Activated B cell treated with CpG ODN at 0.5 μM for 24 hours (primary cell): ENCODE results near the gene ZNF442. TPM values are rescaled to one million over a fixed set of nuclear protein-coding genes. Genes with fewer than 3 reads are reported as not detected.

Source experiments
- ATAC-seq: fragments of 200-7000 bp; cut with Tn5 transposase; one replicate; pipeline ENCODE4 v1.10.0; 2021; ENCODE audit warnings: low read depth, mild to moderate bottlenecking, moderate library complexity
- CTCF ChIA-PET: fragments of 350-600 bp; sonication (Branson Sonifier 250); formaldehyde crosslinking; loops from one replicate; lab custom pipeline; 2021; ENCODE audit warnings: antibody characterized with exemption; lab: Charles Lee
- POLR2A ChIA-PET: fragments of 350-600 bp; sonication (Branson Sonifier 250); formaldehyde crosslinking; loops from one replicate; lab custom pipeline; 2021; ENCODE audit warnings: antibody characterized with exemption; lab: Charles Lee
- DNase-seq: peaks from one replicate; pipeline ENCODE4 v3.0.0; 2022
- H3K27ac Mint-ChIP-seq: one replicate; pipeline ENCODE4 v1.8.0; 2020; ENCODE audit warnings: mixed read lengths
- H3K27me3 Mint-ChIP-seq: one replicate; pipeline ENCODE4 v1.8.0; 2021; ENCODE audit warnings: mixed read lengths
- H3K36me3 Mint-ChIP-seq: one replicate; pipeline ENCODE4 v1.8.0; 2021; ENCODE audit warnings: low read depth, mixed read lengths
- H3K4me1 Mint-ChIP-seq: one replicate; pipeline ENCODE4 v1.8.0; 2021; ENCODE audit warnings: mixed read lengths
- H3K4me3 Mint-ChIP-seq: one replicate; pipeline ENCODE4 v1.8.0; 2020; ENCODE audit warnings: mild to moderate bottlenecking, mixed read lengths
- H3K9me3 Mint-ChIP-seq: one replicate; pipeline ENCODE4 v1.8.0; 2020; ENCODE audit warnings: mixed read lengths
- CTCF ChIP-seq: fragments of 200-600 bp; IDR thresholded peaks from one replicate; pipeline ENCODE4 v1.8.0; 2022; ENCODE audit warnings: antibody characterized with exemption, mild to moderate bottlenecking
- intact Hi-C: fragments of 100-400 bp; cut with micrococcal nuclease; formaldehyde crosslinking; loops from one replicate; pipeline ENCODE4 v1.15.1; 2024
- total RNA-seq: library from RNA; stranded (reverse); gene quantifications from 2 replicates; pipeline ENCODE4 v1.2.3, GENCODE V29; 2022

The ZNF442 gene
- total RNA-seq, 1 donor from 2014 or later: 6.9 TPM

GRCh38 chr19:12333162-12334159 lies 32.0 kb downstream of the ZNF442 start, which contains the start of gene ZNF563:
Gene ZNF563, minus strand, starts transcription at chr19:12333633. Its CDS starts 151 bp downstream, at chr19:12333482.
- ATAC-seq: peak; percentile 86
- intact Hi-C loops: loop anchor here (1.0 to 5.0 kb wide), 7 partner anchors 32 to 409 kb away; partner anchors contain the start of genes MAN2B1, WDR83, ZNF442 and ZNF443

GRCh38 chr19:12331211-12331941 lies 34.1 kb downstream of the ZNF442 start:
- Mint-ChIP-seq H3K4me1 (peaks cover 41% of the 10 kb centered on the region), H3K27me3 (no peaks in the 10 kb centered on the region), H3K27ac (peak overlapping the region; percentile 92), H3K36me3 (peaks cover 3% of the 10 kb centered on the region), H3K4me3 (peak overlapping the region; percentile 96), H3K9me3 (no peaks in the 10 kb centered on the region)
- intact Hi-C loops: loop anchor here (1.0 to 5.0 kb wide), 6 partner anchors 16 to 336 kb away; partner anchors contain the start of genes MAN2B1, WDR83, ZNF136 and ZNF44
- peak; percentile 74 for ATAC-seq
- ChIA-PET CTCF (no interaction called here), POLR2A (interaction anchor here (0.6 to 4.1 kb wide), 8 partner anchors 29 to 1203 kb away, joined by 3 to 67 read pairs (median 4); partner anchors contain the start of genes ZNF44, ZNF442, ZNF443 and ZNF799)
- DNase-seq: peak; percentile 56
- TF ChIP-seq CTCF: no peak

More at GRCh38 chr19:12333162-12334159, 32.0 kb downstream of the ZNF442 start, which contains the start of gene ZNF563:
- DNase-seq: peak; percentile 93
- ChIA-PET POLR2A (interaction anchor here (0.5 to 4.1 kb wide), 27 partner anchors 26 to 958 kb away, joined by 3 to 67 read pairs (median 4); partner anchors contain the start of genes ZNF136, ZNF20, ZNF44 and ZNF441), CTCF (interaction anchor here (0.9 to 1.9 kb wide), 3 partner anchors 11 to 32 kb away, joined by 3 to 7 read pairs (median 4); partner anchors contain the start of gene ZNF442)
- Mint-ChIP-seq H3K4me1 (peaks cover 39% of the 10 kb centered on the region), H3K27me3 (no peaks in the 10 kb centered on the region), H3K4me3 (peak within 1 kb of the TSS; percentile 96), H3K9me3 (no peaks in the 10 kb centered on the region), H3K27ac (peak within 1 kb of the TSS; percentile 92), H3K36me3 (peaks cover 3% of the 10 kb centered on the region)
- TF ChIP-seq CTCF: no peak

- DNase-seq (no peak), ATAC-seq (no peak)
- Mint-ChIP-seq H3K36me3 (peaks cover 3% of the 10 kb centered on the region), H3K4me1 (peaks cover 41% of the 10 kb centered on the region), H3K4me3 (no peak overlapping the region), H3K27me3 (no peaks in the 10 kb centered on the region), H3K27ac (peak overlapping the region; percentile 92), H3K9me3 (no peaks in the 10 kb centered on the region)
- no peak for TF ChIP-seq CTCF
- ChIA-PET CTCF (no interaction called here), POLR2A (interaction anchor here (0.6 to 4.1 kb wide), 5 partner anchors 28 to 110 kb away, joined by 3 to 67 read pairs (median 5); partner anchors contain the start of genes ZNF44, ZNF442 and ZNF443)
- intact Hi-C loops: loop anchor here (2.0 to 5.0 kb wide), 4 partner anchors 128 to 337 kb away; partner anchors contain the start of genes MAN2B1, WDR83, ZNF136 and ZNF564
These were observed 35.1 kb downstream of the ZNF442 start for GRCh38 chr19:12330340-12330739.

GRCh38 chr19:12325690-12326089 lies 39.8 kb downstream of the ZNF442 start:
- Mint-ChIP-seq H3K27me3 (no peaks in the 10 kb centered on the region), H3K36me3 (peaks cover 22% of the 10 kb centered on the region), H3K4me1 (peaks cover 10% of the 10 kb centered on the region), H3K9me3 (no peaks in the 10 kb centered on the region), H3K27ac (no peak overlapping the region), H3K4me3 (no peak overlapping the region)
- ATAC-seq: no peak
- ChIA-PET POLR2A (interaction anchor here (0.5 to 0.9 kb wide), 3 partner anchors 31 to 1086 kb away, joined by 3 to 5 read pairs (median 4); partner anchors contain the start of gene ZNF44), CTCF (no interaction called here)
- DNase-seq: no peak
- intact Hi-C loops: no loop called here
- no peak for TF ChIP-seq CTCF
